OCI-LY3 (cell line): ENCODE results near the gene FBXO41.

Experiments used
- H2AFZ ChIP-seq: fragments of 200-600, 300-600 bp; shearing (Covaris generic); 2 replicates; pipeline ENCODE4 v1.6.0; 2014; ENCODE audit warnings: antibody characterized with exemption, low read depth, low read length
- H3K27ac ChIP-seq: fragments of 200-600, 300-600 bp; sonication (generic); 2 replicates; pipeline ENCODE4 v1.5.1; 2014; ENCODE audit warnings: mild to moderate bottlenecking, low read length, moderate library complexity, mixed read lengths
- H3K27me3 ChIP-seq: fragments of 200-600, 300-600 bp; sonication (generic); 2 replicates; pipeline ENCODE4 v1.6.1; 2014; ENCODE audit warnings: low read depth, low read length, mixed read lengths
- H3K36me3 ChIP-seq: fragments of 200-600, 300-600 bp; sonication (generic); replicated peaks from 2 replicates; pipeline ENCODE3; 2014; ENCODE audit warnings: low read depth, low read length, mixed read lengths
- H3K4me1 ChIP-seq: fragments of 300-600, 200-600 bp; sonication (generic); 2 replicates; pipeline ENCODE4 v1.6.1; 2014; ENCODE audit warnings: low read length, mixed read lengths
- H3K4me2 ChIP-seq: fragments of 200-600, 300-600 bp; sonication (generic); 2 replicates; pipeline ENCODE4 v1.6.1; 2014; ENCODE audit warnings: low read length, mixed read lengths
- H3K4me3 ChIP-seq: fragments of 300-600, 200-600 bp; sonication (generic); 2 replicates; pipeline ENCODE4 v1.5.1; 2014; ENCODE audit warnings: antibody characterized with exemption, mild to moderate bottlenecking, low read length, moderate library complexity
- H3K79me2 ChIP-seq: fragments of 300-600, 200-600 bp; shearing (Covaris generic); 2 replicates; pipeline ENCODE4 v1.6.1; 2014; ENCODE audit warnings: mild to moderate bottlenecking, low read length, mixed read lengths
- H3K9ac ChIP-seq: fragments of 300-600, 200-600 bp; shearing (Covaris generic); 2 replicates; pipeline ENCODE4 v1.6.0; 2014; ENCODE audit warnings: mild to moderate bottlenecking, low read length, moderate library complexity
- H3K9me3 ChIP-seq: fragments of 200-600, 300-600 bp; shearing (Covaris generic); 2 replicates; pipeline ENCODE4 v1.6.1; 2014; ENCODE audit warnings: low read length, mixed read lengths; ENCODE audit not compliant: insufficient read depth
- H4K20me1 ChIP-seq: fragments of 200-600, 300-600 bp; sonication (generic); 2 replicates; pipeline ENCODE4 v1.6.1; 2016; ENCODE audit warnings: low read length, mixed read lengths; ENCODE audit not compliant: insufficient read depth
- CTCF ChIP-seq: fragments of 200-600, 300-600 bp; sonication (generic); IDR thresholded peaks from 2 replicates; pipeline ENCODE4 v1.5.1; 2014; ENCODE audit warnings: antibody characterized with exemption, low read length, low read depth
- EZH2phosphoT487 ChIP-seq: fragments of 200-600 bp; shearing (Covaris generic); IDR thresholded peaks from 2 replicates; pipeline ENCODE4 v1.6.1; 2018; ENCODE audit warnings: antibody characterized with exemption, mixed run types, low read depth

Gene FBXO41

GRCh38 chr2:73210019-73210418 lies 74.3 kb downstream of the FBXO41 start:
- H3K9ac ChIP-seq, result no peak overlapping the region
- H2AFZ ChIP-seq, result no peak overlapping the region
- H4K20me1 ChIP-seq, result no peaks in the 10 kb centered on the region
- TF ChIP-seq CTCF (no peak), EZH2phosphoT487 (no peak)
- no peaks in the 10 kb centered on the region for H3K27me3 ChIP-seq
- H3K4me2 ChIP-seq, result no peak overlapping the region
- peaks cover 21% of the 10 kb centered on the region for H3K4me1 ChIP-seq
- H3K9me3 ChIP-seq, result no peaks in the 10 kb centered on the region
- H3K79me2 ChIP-seq, result peaks cover 9% of the 10 kb centered on the region
- H3K36me3 ChIP-seq, result no peaks in the 10 kb centered on the region
- H3K4me3 ChIP-seq, result no peak overlapping the region
- H3K27ac ChIP-seq, result no peak overlapping the region

- H3K27me3 ChIP-seq, result no peaks in the 10 kb centered on the region
- H4K20me1 ChIP-seq, result no peaks in the 10 kb centered on the region
- no peaks in the 10 kb centered on the region for H3K36me3 ChIP-seq
- no peaks in the 10 kb centered on the region for H3K79me2 ChIP-seq
- H3K4me1 ChIP-seq, result peaks cover 16% of the 10 kb centered on the region
- no peak overlapping the region for H2AFZ ChIP-seq
- no peaks in the 10 kb centered on the region for H3K9me3 ChIP-seq
- TF ChIP-seq EZH2phosphoT487 (no peak), CTCF (no peak)
- H3K27ac ChIP-seq, result no peak overlapping the region
- H3K4me2 ChIP-seq, result no peak overlapping the region
- H3K9ac ChIP-seq, result no peak overlapping the region
- no peak overlapping the region for H3K4me3 ChIP-seq
Observed at GRCh38 chr2:73208258-73208657, 76.0 kb downstream of the FBXO41 start.

GRCh38 chr2:73205611-73206010 lies 78.7 kb downstream of the FBXO41 start:
- TF ChIP-seq EZH2phosphoT487 (no peak), CTCF (no peak)
- H3K4me2 ChIP-seq, result no peak overlapping the region
- H4K20me1 ChIP-seq, result no peaks in the 10 kb centered on the region
- H2AFZ ChIP-seq, result no peak overlapping the region
- H3K4me3 ChIP-seq, result no peak overlapping the region
- H3K36me3 ChIP-seq, result no peaks in the 10 kb centered on the region
- no peaks in the 10 kb centered on the region for H3K27me3 ChIP-seq
- H3K9me3 ChIP-seq, result no peaks in the 10 kb centered on the region
- H3K4me1 ChIP-seq, result peaks cover 4% of the 10 kb centered on the region; the same call in 1 of the 2 replicates
- H3K27ac ChIP-seq, result no peak overlapping the region
- H3K9ac ChIP-seq, result no peak overlapping the region
- H3K79me2 ChIP-seq, result no peaks in the 10 kb centered on the region
